Measurements from ENCODE around the gene DCN.

DCN gene

GRCh38 chr12:91098941-91099340 lies 83.7 kb downstream of the DCN start:
- DNase-seq (ENCODE audit: low spot score) = no peak
- Mint-ChIP-seq H3K9me3 (no peaks in the 10 kb centered on the region), H3K27ac (no peak overlapping the region), H3K36me3 (ENCODE audit: low read depth) (no peaks in the 10 kb centered on the region), H3K4me1 (ENCODE audit: low read depth) (peaks cover 1% of the 10 kb centered on the region), H3K4me3 (no peak overlapping the region), H3K27me3 (ENCODE audit: low read depth) (no peaks in the 10 kb centered on the region)

GRCh38 chr12:91098461-91098860 lies 84.2 kb downstream of the DCN start:
- Mint-ChIP-seq H3K9me3 (no peaks in the 10 kb centered on the region), H3K27ac (no peak overlapping the region), H3K36me3 (ENCODE audit: low read depth) (no peaks in the 10 kb centered on the region), H3K4me3 (no peak overlapping the region), H3K4me1 (ENCODE audit: low read depth) (peaks cover 1% of the 10 kb centered on the region), H3K27me3 (ENCODE audit: low read depth) (no peaks in the 10 kb centered on the region)
- DNase-seq (ENCODE audit: low spot score) = no peak

GRCh38 chr12:91094957-91095356 lies 87.7 kb downstream of the DCN start:
- H3K4me3 Mint-ChIP-seq = no peak overlapping the region
- H3K4me1 Mint-ChIP-seq (ENCODE audit: low read depth) = peaks cover 1% of the 10 kb centered on the region
- H3K27me3 Mint-ChIP-seq (ENCODE audit: low read depth) = no peaks in the 10 kb centered on the region
- H3K9me3 Mint-ChIP-seq = peaks cover 14% of the 10 kb centered on the region
- no peak for DNase-seq (ENCODE audit: low spot score)
- no peak overlapping the region for H3K27ac Mint-ChIP-seq
- no peaks in the 10 kb centered on the region for H3K36me3 Mint-ChIP-seq (ENCODE audit: low read depth)

GRCh38 chr12:91094032-91094662 lies 88.5 kb downstream of the DCN start:
- no peaks in the 10 kb centered on the region for H3K27me3 Mint-ChIP-seq (ENCODE audit: low read depth)
- H3K36me3 Mint-ChIP-seq (ENCODE audit: low read depth) = no peaks in the 10 kb centered on the region
- no peak overlapping the region for H3K27ac Mint-ChIP-seq
- no peak overlapping the region for H3K4me3 Mint-ChIP-seq
- H3K9me3 Mint-ChIP-seq = peaks cover 22% of the 10 kb centered on the region
- H3K4me1 Mint-ChIP-seq (ENCODE audit: low read depth) = peaks cover 1% of the 10 kb centered on the region
- no peak for DNase-seq (ENCODE audit: low spot score)

GRCh38 chr12:91093341-91093740 lies 89.3 kb downstream of the DCN start:
- Mint-ChIP-seq H3K4me3 (no peak overlapping the region), H3K4me1 (ENCODE audit: low read depth) (peaks cover 1% of the 10 kb centered on the region), H3K27me3 (ENCODE audit: low read depth) (no peaks in the 10 kb centered on the region), H3K27ac (no peak overlapping the region), H3K36me3 (ENCODE audit: low read depth) (no peaks in the 10 kb centered on the region), H3K9me3 (peaks cover 30% of the 10 kb centered on the region)
- DNase-seq (ENCODE audit: low spot score) = no peak

GRCh38 chr12:91091916-91092715 lies 90.5 kb downstream of the DCN start:
- Mint-ChIP-seq H3K36me3 (ENCODE audit: low read depth) (no peaks in the 10 kb centered on the region), H3K9me3 (peaks cover 35% of the 10 kb centered on the region), H3K27me3 (ENCODE audit: low read depth) (no peaks in the 10 kb centered on the region), H3K4me1 (ENCODE audit: low read depth) (peaks cover 1% of the 10 kb centered on the region), H3K4me3 (no peak overlapping the region), H3K27ac (no peak overlapping the region)
- DNase-seq (ENCODE audit: low spot score) = no peak
